Measurements from ENCODE around the gene BDKRB1. TPM values are rescaled to one million over a fixed set of nuclear protein-coding genes. Genes with fewer than 3 reads are reported as not detected.

BDKRB1 gene
- total RNA-seq, 2 experiments from 2014 or later, result not detected

DNA sequence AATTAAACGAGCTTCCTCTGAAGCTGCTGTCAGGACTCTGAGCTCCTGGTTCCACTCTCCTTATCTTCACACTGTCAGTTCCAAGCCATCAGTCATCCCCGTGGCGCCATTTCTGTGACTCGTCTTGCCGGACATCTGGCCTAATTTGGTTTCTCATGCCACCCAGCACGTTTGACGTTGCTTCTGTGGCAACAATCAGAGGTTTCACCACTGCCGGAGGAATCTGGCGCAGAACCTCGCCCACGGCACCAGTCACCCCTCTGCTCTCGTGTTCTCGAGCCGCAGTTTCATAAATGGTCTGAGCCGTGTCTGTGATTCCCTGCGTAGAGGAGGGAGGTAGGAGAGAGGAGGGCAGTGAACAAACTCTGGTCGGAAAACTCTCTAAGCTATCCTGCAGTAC, 29.7 kb downstream of the BDKRB1 start:
- no peak for DNase-seq
- H3K9me3 Mint-ChIP-seq (ENCODE audit: low read depth), result no peaks in the 10 kb centered on the region
- no peak overlapping the region for H3K27ac Mint-ChIP-seq
- ATAC-seq, result no peak
- peaks cover 5% of the 10 kb centered on the region for H3K36me3 Mint-ChIP-seq
- H3K4me3 Mint-ChIP-seq, result no peak overlapping the region
- no peaks in the 10 kb centered on the region for H3K4me1 Mint-ChIP-seq
- CTCF ChIA-PET, result interaction anchor here (1.1 kb wide), 1 partner anchor 12 kb away, joined by 5 read pairs; no protein-coding TSS in a partner anchor
- H3K27me3 Mint-ChIP-seq, result no peaks in the 10 kb centered on the region

DNA sequence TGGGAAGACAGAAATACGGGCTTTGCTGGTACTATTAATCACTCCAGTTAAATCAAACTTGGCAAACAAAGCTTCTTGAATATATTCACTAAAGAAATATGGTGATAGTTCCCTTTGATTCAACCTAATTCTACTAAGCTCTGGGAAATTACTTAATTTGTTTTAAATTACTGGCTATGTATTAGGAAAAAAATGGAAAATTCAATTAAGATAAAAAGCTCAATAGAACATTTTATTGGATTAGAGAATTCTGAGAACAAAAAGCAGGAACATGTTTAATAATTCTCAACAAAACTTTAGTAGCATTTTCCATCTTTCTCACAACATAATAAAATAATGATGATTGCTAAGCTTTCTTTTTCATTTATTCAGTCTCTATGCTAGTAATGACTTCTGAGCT, 30.2 kb downstream of the BDKRB1 start:
- no peak for ATAC-seq
- CTCF ChIA-PET, result interaction anchor here (1.0 to 1.1 kb wide), 2 partner anchors 13 to 138 kb away, joined by 4 to 5 read pairs; no protein-coding TSS in a partner anchor
- H3K36me3 Mint-ChIP-seq, result peaks cover 5% of the 10 kb centered on the region
- H3K27ac Mint-ChIP-seq, result no peak overlapping the region
- no peaks in the 10 kb centered on the region for H3K4me1 Mint-ChIP-seq
- no peak overlapping the region for H3K4me3 Mint-ChIP-seq
- H3K27me3 Mint-ChIP-seq, result no peaks in the 10 kb centered on the region
- H3K9me3 Mint-ChIP-seq (ENCODE audit: low read depth), result no peaks in the 10 kb centered on the region
- no peak for DNase-seq

DNA sequence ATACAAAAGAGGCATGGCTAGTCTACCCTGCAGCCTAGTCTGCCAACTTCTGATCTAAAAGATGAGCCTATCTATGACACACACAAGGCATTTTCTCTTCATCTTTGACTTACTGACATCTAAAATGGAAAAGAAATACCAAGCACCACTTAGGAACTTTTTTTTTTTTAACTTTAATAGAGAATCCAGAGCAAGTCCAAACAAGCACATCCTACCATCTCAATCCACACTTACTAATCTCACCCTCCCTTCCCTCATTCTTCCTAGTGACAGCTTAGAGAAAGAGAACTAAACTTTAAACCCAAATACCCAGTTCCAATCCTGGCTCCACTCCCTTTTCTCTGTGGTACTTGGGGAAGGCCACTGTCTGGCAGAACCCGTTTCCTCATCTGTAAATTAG, 31.8 kb downstream of the BDKRB1 start:
- ATAC-seq, result no peak

DNA sequence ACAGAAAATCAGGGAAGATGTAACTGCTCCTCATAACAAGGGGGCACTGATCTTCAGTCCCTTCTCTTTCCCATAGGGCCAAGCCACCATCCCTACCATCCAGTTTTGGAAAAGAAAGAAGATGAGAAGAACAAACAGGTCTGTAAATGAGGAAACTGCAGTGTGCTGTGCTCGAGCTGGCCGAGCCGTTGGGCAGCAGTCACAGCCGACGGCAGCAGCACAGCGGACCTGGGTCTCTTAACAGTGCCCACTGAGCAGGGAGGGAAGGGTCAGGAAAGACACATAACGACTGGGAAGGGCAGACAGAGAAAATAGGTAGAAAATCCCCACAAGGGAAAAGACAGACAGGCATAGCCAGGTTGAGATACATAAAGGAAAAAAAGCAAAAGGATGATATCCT, 38.2 kb downstream of the BDKRB1 start:
- no peaks in the 10 kb centered on the region for H3K9me3 Mint-ChIP-seq (ENCODE audit: low read depth)
- CTCF ChIA-PET, result no interaction called here
- H3K27ac Mint-ChIP-seq, result no peak overlapping the region
- peaks cover 5% of the 10 kb centered on the region for H3K36me3 Mint-ChIP-seq
- no peak overlapping the region for H3K4me3 Mint-ChIP-seq
- DNase-seq (no peak), ATAC-seq (no peak)
- H3K27me3 Mint-ChIP-seq, result no peaks in the 10 kb centered on the region
- H3K4me1 Mint-ChIP-seq, result no peaks in the 10 kb centered on the region

More for the DNA sequence above, 31.8 kb downstream of the BDKRB1 start:
- no peak overlapping the region for H3K4me3 Mint-ChIP-seq
- no peak for DNase-seq
- CTCF ChIA-PET, result interaction anchor here (0.9 kb wide), 1 partner anchor 8 kb away, joined by 3 read pairs; no protein-coding TSS in a partner anchor
- H3K27me3 Mint-ChIP-seq, result no peaks in the 10 kb centered on the region
- no peaks in the 10 kb centered on the region for H3K4me1 Mint-ChIP-seq
- H3K36me3 Mint-ChIP-seq, result peaks cover 6% of the 10 kb centered on the region
- H3K27ac Mint-ChIP-seq, result no peak overlapping the region
- H3K9me3 Mint-ChIP-seq (ENCODE audit: low read depth), result no peaks in the 10 kb centered on the region

DNA sequence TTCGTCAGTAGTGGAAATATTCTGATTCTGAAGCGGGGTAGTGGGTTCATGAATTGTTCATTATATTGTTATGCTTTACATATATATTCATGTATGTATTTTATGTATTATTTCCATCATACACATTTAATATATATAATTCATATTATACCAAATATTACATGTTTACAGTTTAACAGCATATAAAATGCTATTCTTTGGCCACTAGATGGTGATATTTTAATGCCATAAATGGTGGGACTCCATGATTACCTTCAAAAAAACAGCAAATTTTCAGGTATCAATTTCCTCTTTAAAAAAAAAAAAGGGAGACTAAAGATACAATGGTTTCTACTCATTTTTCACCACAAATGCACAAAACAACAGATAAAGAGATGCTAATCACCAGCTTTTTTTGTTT, 41.0 kb downstream of the BDKRB1 start:
- no peak overlapping the region for H3K4me3 Mint-ChIP-seq
- DNase-seq (no peak), ATAC-seq (no peak)
- no peaks in the 10 kb centered on the region for H3K27me3 Mint-ChIP-seq
- peaks cover 1% of the 10 kb centered on the region for H3K36me3 Mint-ChIP-seq
- no peaks in the 10 kb centered on the region for H3K4me1 Mint-ChIP-seq
- no peaks in the 10 kb centered on the region for H3K9me3 Mint-ChIP-seq (ENCODE audit: low read depth)
- CTCF ChIA-PET, result interaction anchor here (0.7 to 2.3 kb wide), 5 partner anchors 12 to 128 kb away, joined by 3 to 7 read pairs (median 3); no protein-coding TSS in a partner anchor
- no peak overlapping the region for H3K27ac Mint-ChIP-seq

DNA sequence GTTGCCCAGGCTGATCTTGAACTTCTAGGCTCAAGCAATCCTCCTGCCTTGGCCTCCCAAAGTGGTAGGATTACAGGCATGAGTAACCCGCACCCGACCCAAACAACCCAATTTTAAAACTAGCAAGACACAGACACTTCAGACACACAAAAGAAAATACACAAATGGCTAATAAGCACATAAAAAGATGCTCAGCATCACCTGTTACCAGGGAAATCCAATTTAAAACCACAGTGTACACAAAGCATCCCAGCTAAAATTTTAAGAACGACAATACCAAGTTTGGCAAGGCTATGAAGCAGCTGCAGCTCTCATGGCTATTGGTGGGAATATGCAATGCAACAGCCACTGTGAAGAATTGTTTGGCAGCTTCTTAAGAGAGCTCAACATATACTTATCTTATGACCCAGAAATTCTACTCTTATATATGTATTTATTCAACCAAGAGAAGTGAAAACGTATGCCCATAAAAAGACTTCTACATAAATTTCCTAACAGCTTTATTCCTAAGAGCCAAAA, 42.0 kb downstream of the BDKRB1 start:
- no peak overlapping the region for H3K27ac Mint-ChIP-seq
- H3K4me3 Mint-ChIP-seq, result no peak overlapping the region
- no peaks in the 10 kb centered on the region for H3K27me3 Mint-ChIP-seq
- no peak for DNase-seq
- ATAC-seq, result no peak
- CTCF ChIA-PET, result interaction anchor here (0.7 to 2.3 kb wide), 5 partner anchors 11 to 127 kb away, joined by 3 to 7 read pairs (median 3); no protein-coding TSS in a partner anchor
- no peaks in the 10 kb centered on the region for H3K4me1 Mint-ChIP-seq
- no peaks in the 10 kb centered on the region for H3K9me3 Mint-ChIP-seq (ENCODE audit: low read depth)
- H3K36me3 Mint-ChIP-seq, result peaks cover 1% of the 10 kb centered on the region

DNA sequence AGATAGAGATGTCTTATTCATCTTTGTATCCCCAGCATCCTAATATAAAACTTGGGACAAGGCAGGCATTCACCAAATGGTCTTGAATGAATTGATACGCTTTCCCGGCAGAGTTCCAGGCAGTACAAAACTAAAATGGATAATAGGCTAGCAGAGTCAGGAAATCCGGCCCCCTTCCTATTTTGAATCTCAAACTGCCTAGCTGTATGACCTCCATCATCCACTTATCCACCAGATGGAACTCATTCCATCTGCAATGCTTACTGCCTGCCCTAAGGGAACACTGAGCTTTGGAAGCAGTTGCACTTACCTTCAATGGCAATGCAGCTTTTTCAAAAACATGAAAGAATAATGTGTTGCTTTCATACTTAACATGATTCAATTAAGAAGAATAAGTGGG, 43.4 kb downstream of the BDKRB1 start:
- CTCF ChIA-PET, result interaction anchor here (0.8 kb wide), 1 partner anchor 125 kb away, joined by 4 read pairs; no protein-coding TSS in a partner anchor
- peaks cover 1% of the 10 kb centered on the region for H3K36me3 Mint-ChIP-seq
- no peak for DNase-seq
- no peaks in the 10 kb centered on the region for H3K27me3 Mint-ChIP-seq
- no peak overlapping the region for H3K4me3 Mint-ChIP-seq
- no peak for ATAC-seq
- H3K4me1 Mint-ChIP-seq, result no peaks in the 10 kb centered on the region
- no peak overlapping the region for H3K27ac Mint-ChIP-seq
- H3K9me3 Mint-ChIP-seq (ENCODE audit: low read depth), result no peaks in the 10 kb centered on the region

DNA sequence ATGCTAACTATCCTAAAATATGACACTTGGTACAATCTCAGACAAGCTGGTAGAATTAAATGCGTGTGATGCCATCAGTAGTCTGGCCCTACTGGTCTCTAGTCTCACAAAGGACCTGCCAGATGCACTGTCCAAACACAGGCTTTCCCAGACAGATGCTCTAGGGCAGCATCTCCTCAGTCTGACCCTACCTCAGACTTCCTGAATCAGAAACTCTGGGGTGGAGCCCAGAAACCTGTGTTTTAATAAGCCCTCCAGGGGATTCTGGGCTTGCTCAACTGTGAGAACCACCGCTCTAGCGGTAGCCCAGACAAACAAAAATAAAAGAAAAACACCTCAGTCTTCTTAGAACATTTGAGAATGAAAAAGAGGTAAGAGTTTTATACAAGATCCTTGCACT, 48.0 kb downstream of the BDKRB1 start:
- CTCF ChIA-PET, result no interaction called here
- Mint-ChIP-seq H3K4me3 (no peak overlapping the region), H3K9me3 (ENCODE audit: low read depth) (no peaks in the 10 kb centered on the region), H3K36me3 (peaks cover 2% of the 10 kb centered on the region), H3K27ac (no peak overlapping the region), H3K4me1 (no peaks in the 10 kb centered on the region), H3K27me3 (no peaks in the 10 kb centered on the region)
- ATAC-seq, result no peak
- DNase-seq, result no peak

DNA sequence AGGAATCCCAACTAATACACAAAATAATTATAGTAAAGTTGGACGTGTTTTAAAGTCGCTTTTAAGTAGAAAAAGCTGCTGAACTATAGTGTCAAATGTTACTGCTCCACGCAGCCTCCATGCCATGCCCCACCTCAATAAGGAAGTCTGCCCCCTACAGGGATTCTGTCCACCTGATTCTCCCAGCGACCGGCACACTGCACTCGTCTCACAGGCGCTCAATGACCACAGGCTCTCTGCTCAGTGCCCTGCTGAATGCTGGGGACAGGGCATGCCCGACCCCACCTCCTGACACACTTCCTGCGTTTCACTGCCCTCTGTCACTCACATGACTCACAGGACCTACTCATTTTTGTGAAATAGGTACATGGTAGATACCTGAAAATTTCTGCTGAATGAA, 48.9 kb downstream of the BDKRB1 start:
- no peak for DNase-seq
- no peak overlapping the region for H3K4me3 Mint-ChIP-seq
- no peaks in the 10 kb centered on the region for H3K9me3 Mint-ChIP-seq (ENCODE audit: low read depth)
- H3K27me3 Mint-ChIP-seq, result no peaks in the 10 kb centered on the region
- no peak for ATAC-seq
- no peak overlapping the region for H3K27ac Mint-ChIP-seq
- H3K4me1 Mint-ChIP-seq, result no peaks in the 10 kb centered on the region
- peaks cover 2% of the 10 kb centered on the region for H3K36me3 Mint-ChIP-seq
- CTCF ChIA-PET, result no interaction called here

DNA sequence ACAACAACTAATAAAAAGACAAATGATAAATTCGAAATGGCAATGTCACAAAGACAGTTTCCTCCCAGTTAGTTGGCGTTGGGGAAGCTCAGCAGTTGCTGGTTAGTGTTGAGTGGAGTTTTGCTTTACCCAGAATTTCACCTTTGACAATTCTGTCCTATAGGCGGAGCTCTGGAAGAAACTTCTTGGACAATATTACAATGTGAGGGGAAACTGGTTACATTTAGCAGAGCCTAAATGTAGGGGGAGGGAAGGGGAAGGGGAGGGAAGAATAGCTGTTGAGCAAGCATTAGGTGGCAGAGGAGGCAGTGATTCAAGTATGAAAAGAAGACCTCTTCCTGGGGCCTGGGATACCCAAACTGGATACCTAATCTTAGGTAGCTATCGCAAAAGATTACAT, 51.4 kb downstream of the BDKRB1 start:
- Mint-ChIP-seq H3K4me1 (no peaks in the 10 kb centered on the region), H3K4me3 (no peak overlapping the region), H3K27ac (no peak overlapping the region), H3K36me3 (peaks cover 4% of the 10 kb centered on the region), H3K27me3 (no peaks in the 10 kb centered on the region), H3K9me3 (ENCODE audit: low read depth) (no peaks in the 10 kb centered on the region)
- CTCF ChIA-PET, result interaction anchor here (1.1 kb wide), 1 partner anchor 31 kb away, joined by 3 read pairs; no protein-coding TSS in a partner anchor
- DNase-seq (no peak), ATAC-seq (no peak)

DNA sequence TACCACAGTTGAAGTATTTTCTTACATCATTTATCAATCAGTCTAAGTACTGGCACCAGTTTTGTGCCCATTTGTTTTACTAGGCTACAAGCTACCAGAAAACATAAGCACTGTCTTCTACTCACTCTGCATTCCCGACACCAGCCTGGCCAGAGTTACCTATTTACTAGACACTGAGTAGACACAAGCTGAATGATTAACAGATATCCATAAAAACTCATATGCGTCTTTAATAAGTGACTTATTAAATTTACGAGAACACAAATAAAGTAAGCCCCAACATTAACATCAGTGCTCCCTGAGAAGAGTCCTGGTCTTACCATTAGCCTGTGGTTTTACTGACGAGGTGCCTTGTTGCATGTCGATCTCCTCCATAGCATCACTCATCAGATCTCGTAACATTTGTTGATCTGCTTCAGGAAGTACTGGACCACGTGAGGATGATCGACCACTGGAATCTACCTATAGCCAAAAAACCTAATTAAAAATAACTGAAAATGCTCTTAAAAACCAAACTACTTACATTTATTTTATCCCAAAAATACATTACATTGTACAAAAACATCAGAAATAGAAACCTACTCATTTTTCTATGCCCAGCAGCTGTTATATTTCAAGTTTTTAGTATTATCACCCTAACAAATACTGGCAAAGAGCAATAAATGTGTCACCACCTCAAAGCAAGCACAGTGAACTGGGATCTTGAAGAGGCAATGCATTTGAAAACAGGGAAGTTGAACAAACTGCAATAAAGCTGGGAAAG, 53.3 kb downstream of the BDKRB1 start:
- CTCF ChIA-PET, result interaction anchor here (1.3 kb wide), 1 partner anchor 12 kb away, joined by 3 read pairs; no protein-coding TSS in a partner anchor

DNA sequence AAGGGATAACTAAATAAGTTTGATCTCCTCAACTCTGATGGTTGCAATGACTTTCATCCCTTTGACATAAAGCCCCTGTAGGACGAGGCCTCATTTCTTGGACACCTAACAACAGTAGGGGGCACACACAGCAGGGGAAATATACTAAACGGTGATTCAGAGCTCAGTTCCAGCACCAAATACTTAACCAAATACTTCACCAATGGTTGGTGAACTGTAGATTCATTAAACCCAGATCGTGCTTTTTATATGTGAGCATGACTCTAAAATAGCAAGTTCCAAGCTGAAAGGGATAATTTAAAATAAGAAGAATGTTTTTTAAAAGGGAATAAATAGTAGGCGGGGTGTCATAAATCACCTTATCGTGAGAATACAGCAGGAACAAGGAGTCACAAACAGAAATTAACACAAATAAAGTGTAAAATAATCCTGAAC, 53.9 kb downstream of the BDKRB1 start:
- peaks cover 12% of the 10 kb centered on the region for H3K36me3 Mint-ChIP-seq
- H3K4me1 Mint-ChIP-seq, result no peaks in the 10 kb centered on the region
- H3K4me3 Mint-ChIP-seq, result no peak overlapping the region
- H3K27ac Mint-ChIP-seq, result no peak overlapping the region
- no peaks in the 10 kb centered on the region for H3K27me3 Mint-ChIP-seq
- CTCF ChIA-PET, result no interaction called here
- no peak for DNase-seq
- no peak for ATAC-seq
- no peaks in the 10 kb centered on the region for H3K9me3 Mint-ChIP-seq (ENCODE audit: low read depth)

More for the DNA sequence above, 53.3 kb downstream of the BDKRB1 start:
- Mint-ChIP-seq H3K36me3 (peaks cover 11% of the 10 kb centered on the region), H3K27me3 (no peaks in the 10 kb centered on the region), H3K4me1 (no peaks in the 10 kb centered on the region), H3K27ac (no peak overlapping the region), H3K4me3 (no peak overlapping the region), H3K9me3 (ENCODE audit: low read depth) (no peaks in the 10 kb centered on the region)
- ATAC-seq (no peak), DNase-seq (no peak)

DNA sequence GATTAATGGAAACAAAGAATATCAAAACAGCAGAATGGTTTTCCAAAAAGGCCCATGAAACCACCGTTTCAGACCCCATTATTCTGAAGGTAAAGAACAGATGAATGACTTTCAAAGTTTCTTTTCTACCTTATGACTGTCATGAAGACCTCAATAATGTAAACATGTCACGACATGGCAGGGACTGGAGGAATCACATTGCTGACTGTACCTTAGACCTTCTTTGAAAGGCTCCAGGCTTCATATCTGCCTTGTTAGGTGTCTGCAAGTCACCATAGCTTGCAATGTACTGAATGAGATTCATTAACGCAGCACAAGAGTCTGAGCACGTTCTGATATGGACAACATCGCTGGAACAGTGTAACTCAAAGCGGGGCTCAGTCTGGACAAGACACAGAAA, 54.9 kb downstream of the BDKRB1 start:
- Mint-ChIP-seq H3K4me3 (no peak overlapping the region), H3K36me3 (peaks cover 18% of the 10 kb centered on the region)
- ATAC-seq, result no peak

More for the DNA sequence above, 54.9 kb downstream of the BDKRB1 start:
- no peaks in the 10 kb centered on the region for H3K27me3 Mint-ChIP-seq
- H3K4me1 Mint-ChIP-seq, result no peaks in the 10 kb centered on the region
- CTCF ChIA-PET, result no interaction called here
- no peak for DNase-seq
- no peak overlapping the region for H3K27ac Mint-ChIP-seq
- H3K9me3 Mint-ChIP-seq (ENCODE audit: low read depth), result no peaks in the 10 kb centered on the region
